Measurements from ENCODE around the gene PSMD13. TPM values are rescaled to one million over a fixed set of nuclear protein-coding genes. Genes with fewer than 3 reads are reported as not detected.

Gene PSMD13
- total and polyA plus RNA-seq, 2 of the 13 experiments (the other 11 are each of a cell fraction or from before 2014, with no cell fraction given): 83.0 to 117 TPM

- Histone ChIP-seq H4K20me1 (ENCODE audit: insufficient read depth, low read length) (no peaks in the 10 kb centered on the region), H3K27ac (ENCODE audit: extremely low read length, insufficient read depth, low read length) (no peak overlapping the region), H3K27me3 (ENCODE audit: control insufficient read depth in 1 of 2, insufficient read depth in 2 of 2, low read length in 2 of 2) (peaks cover 0 to 31% of the 10 kb centered on the region in 2 experiments; a peak in 3 of 5 replicates), H3K79me2 (ENCODE audit: insufficient read depth, low read length) (no peaks in the 10 kb centered on the region), H3K4me3 (replicated peaks in 1 of 3; ENCODE audit: insufficient read depth in 1 of 3, low read depth in 2 of 3, low read length in 3 of 3) (no peak overlapping the region), H2AFZ (ENCODE audit: low read length) (no peak overlapping the region), H3K4me2 (ENCODE audit: low read depth, low read length) (no peak overlapping the region), H3K4me1 (ENCODE audit: insufficient read depth, low read length) (peaks cover 41% of the 10 kb centered on the region), H3K9ac (ENCODE audit: insufficient read depth, low read depth, low read length) (no peak overlapping the region), H3K9me3 (ENCODE audit: low read length) (no peaks in the 10 kb centered on the region), H3K36me3 (replicated peaks in 1 of 2; ENCODE audit: control insufficient read depth in 1 of 2, insufficient read depth in 2 of 2, low read length in 2 of 2) (no peaks in the 10 kb centered on the region)
- intact Hi-C loops (cut with micrococcal nuclease; ENCODE audit: unreplicated experiment) (no loop called here), in situ Hi-C loops (cut with HindIII; ENCODE audit: extremely low pct_ligation_motif_present, low pct_unique_long_range_greater_than_20kb) (no loop called here)
- 77% methylated on average over 6 of the region's 6 CpGs for WGBS (ENCODE audit: low lambda C conversion rate)
- ChIA-PET POLR2A (no interaction called here), CTCF (ENCODE audit: low intra/inter-chr PET ratio, low total read pairs) (no interaction called here)
- FAIRE-seq (no peak), DNase-seq (ENCODE audit: low spot score) (no peak), ATAC-seq (no peak)
- no TSS peak for BruUV-seq (replicated peaks)
- TF ChIP-seq ZNF672 (CRISPR knock-in tag; IDR thresholded peaks at IDR 0.05) (no peak), SIN3B (IDR thresholded peaks at IDR 0.05; ENCODE audit: low read length) (no peak), ZNF660 (CRISPR knock-in tag; IDR thresholded peaks at IDR 0.05; ENCODE audit: borderline replicate concordance, low read depth) (no peak), ZKSCAN1 (IDR thresholded peaks at IDR 0.05; ENCODE audit: low read length) (no peak), CCAR2 (optimal IDR thresholded peaks at IDR 0.05; ENCODE audit: low read depth, low read length) (no peak), CBX1 (IDR thresholded peaks at IDR 0.05; ENCODE audit: low read depth) (no peak), U2AF1 (optimal IDR thresholded peaks at IDR 0.05; ENCODE audit: low read depth, low read length) (no peak), KDM6A (CRISPR knock-in tag; IDR thresholded peaks at IDR 0.05; ENCODE audit: low read depth) (no peak), FOSL2 (CRISPR knock-in tag; IDR thresholded peaks at IDR 0.05) (no peak), ZNF678 (CRISPR knock-in tag; IDR thresholded peaks at IDR 0.05) (no peak), SNRNP70 (IDR thresholded peaks at IDR 0.05; ENCODE audit: low read depth, low read length) (no peak), DNMT1 (CRISPR knock-in tag; IDR thresholded peaks at IDR 0.05) (no peak), FIP1L1 (IDR thresholded peaks at IDR 0.05; ENCODE audit: borderline replicate concordance, insufficient read depth, low read depth, low read length) (no peak), KAT8 (CRISPR knock-in tag; IDR thresholded peaks at IDR 0.05) (no peak), HIVEP1 (CRISPR knock-in tag; IDR thresholded peaks at IDR 0.05) (no peak), ZBTB46 (CRISPR knock-in tag; IDR thresholded peaks at IDR 0.05; ENCODE audit: borderline replicate concordance) (no peak), FOXO4 (CRISPR knock-in tag; conservative IDR thresholded peaks at IDR 0.05) (no peak), BCL3 (CRISPR knock-in tag; IDR thresholded peaks at IDR 0.05) (no peak), JUND (CRISPR knock-in tag; IDR thresholded peaks at IDR 0.05) (no peak), ADNP (CRISPR knock-in tag; IDR thresholded peaks at IDR 0.05) (no peak)
Measured at GRCh38 chr11:272931-273198, 36.1 kb downstream of the PSMD13 start.

Measured in HepG2 (cell line).